ENCODE data around the gene TBX4. TPM values are rescaled to one million over a fixed set of nuclear protein-coding genes. Genes with fewer than 3 reads are reported as not detected.

Gene TBX4
- total RNA-seq, 1 donor from 2014 or later: not detected

DNA sequence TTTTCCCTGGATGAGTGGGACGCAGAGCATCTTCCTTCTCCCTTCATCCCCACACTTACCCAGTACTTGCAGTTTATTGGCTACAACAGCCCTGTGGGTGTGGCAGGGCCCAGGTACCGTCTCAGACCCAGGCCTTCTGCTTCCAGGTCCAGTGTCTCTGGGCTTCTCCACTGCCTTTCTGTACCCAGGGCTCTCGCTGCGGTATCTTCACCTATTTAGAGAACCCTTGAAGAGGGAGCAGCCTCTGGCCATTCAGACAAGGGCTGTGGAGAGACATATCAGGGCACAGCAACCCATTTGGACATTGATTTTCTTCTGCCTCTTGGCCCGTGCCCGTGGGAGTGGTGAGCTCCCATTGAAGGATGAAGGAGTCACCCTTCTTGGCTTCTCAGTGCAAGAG, 17.3 kb downstream of the TBX4 start:
- no peak overlapping the region for H3K27ac ChIP-seq
- Mint-ChIP-seq H3K36me3 (no peaks in the 10 kb centered on the region), H3K9me3 (no peaks in the 10 kb centered on the region), H3K27me3 (ENCODE audit: insufficient read depth, low read depth) (peaks cover 18% of the 10 kb centered on the region), H3K27ac (no peak overlapping the region), H3K4me3 (no peak overlapping the region), H3K4me1 (peaks cover 5% of the 10 kb centered on the region)
- no peaks in the 10 kb centered on the region for H3K36me3 ChIP-seq
- H3K4me2 ChIP-seq: no peak overlapping the region
- TF ChIP-seq CTCF (IDR thresholded peaks at IDR 0.05): no peak
- TF ChIP-seq EZH2phosphoT487 (IDR thresholded peaks at IDR 0.05): no peak
- no peak for TF ChIP-seq EZH2 (IDR thresholded peaks at IDR 0.05)
- DNase-seq (ENCODE audit: low spot score): no peak
- H3K27me3 ChIP-seq: peaks cover 30% of the 10 kb centered on the region
- H3K4me3 ChIP-seq: no peak overlapping the region
- H3K9ac ChIP-seq: no peak overlapping the region
- no peaks in the 10 kb centered on the region for H4K20me1 ChIP-seq (ENCODE audit: low read depth)
- H3F3A ChIP-seq (ENCODE audit: low read depth): no peaks in the 10 kb centered on the region
- H3K79me2 ChIP-seq (ENCODE audit: low read depth): no peaks in the 10 kb centered on the region
- no peak overlapping the region for H2AFZ ChIP-seq (replicated peaks)
- H3K9me3 ChIP-seq (ENCODE audit: low read depth): no peaks in the 10 kb centered on the region
- peaks cover 8% of the 10 kb centered on the region for H3K4me1 ChIP-seq

DNA sequence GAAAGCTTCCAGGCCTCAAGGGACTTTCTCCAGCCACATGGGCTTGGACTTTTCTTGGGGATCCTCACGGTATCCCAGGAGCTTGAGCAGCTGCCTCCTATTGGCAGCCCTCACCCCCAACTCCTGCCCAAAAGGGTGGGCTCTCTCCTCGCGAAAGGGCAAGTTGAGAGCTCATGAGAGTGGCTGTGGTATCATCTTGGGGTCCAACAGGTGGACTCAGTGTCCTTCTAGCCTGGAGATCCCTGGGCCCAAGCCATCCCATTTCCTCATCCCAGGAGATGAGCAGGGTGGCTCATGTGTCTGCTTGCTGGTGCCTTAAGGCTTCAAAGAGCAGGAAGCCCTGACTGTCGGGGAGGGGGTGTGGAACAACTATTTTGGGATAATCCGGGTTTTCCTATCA, 17.7 kb downstream of the TBX4 start:
- no peak overlapping the region for H3K9ac ChIP-seq
- no peak for DNase-seq (ENCODE audit: low spot score)
- Mint-ChIP-seq H3K4me3 (no peak overlapping the region), H3K4me1 (peaks cover 5% of the 10 kb centered on the region), H3K27me3 (ENCODE audit: insufficient read depth, low read depth) (peaks cover 18% of the 10 kb centered on the region), H3K9me3 (no peaks in the 10 kb centered on the region), H3K27ac (no peak overlapping the region), H3K36me3 (no peaks in the 10 kb centered on the region)
- no peaks in the 10 kb centered on the region for H3F3A ChIP-seq (ENCODE audit: low read depth)
- H3K27me3 ChIP-seq: peaks cover 25% of the 10 kb centered on the region
- no peaks in the 10 kb centered on the region for H3K79me2 ChIP-seq (ENCODE audit: low read depth)
- no peak overlapping the region for H2AFZ ChIP-seq (replicated peaks)
- H4K20me1 ChIP-seq (ENCODE audit: low read depth): no peaks in the 10 kb centered on the region
- H3K27ac ChIP-seq: no peak overlapping the region
- H3K9me3 ChIP-seq (ENCODE audit: low read depth): no peaks in the 10 kb centered on the region
- no peaks in the 10 kb centered on the region for H3K36me3 ChIP-seq
- H3K4me1 ChIP-seq: peaks cover 8% of the 10 kb centered on the region
- TF ChIP-seq EZH2 (IDR thresholded peaks at IDR 0.05) (no peak), EZH2phosphoT487 (IDR thresholded peaks at IDR 0.05) (no peak), CTCF (IDR thresholded peaks at IDR 0.05) (no peak)
- no peak overlapping the region for H3K4me3 ChIP-seq
- H3K4me2 ChIP-seq: no peak overlapping the region

GRCh38 chr17:61470530-61471136, 18.4 kb downstream of the TBX4 start:
- no peaks in the 10 kb centered on the region for H3F3A ChIP-seq (ENCODE audit: low read depth)
- no peaks in the 10 kb centered on the region for H3K36me3 ChIP-seq
- peaks cover 8% of the 10 kb centered on the region for H3K4me1 ChIP-seq
- no peaks in the 10 kb centered on the region for H3K9me3 Mint-ChIP-seq
- TF ChIP-seq CTCF (IDR thresholded peaks at IDR 0.05) (no peak), EZH2 (IDR thresholded peaks at IDR 0.05) (no peak), EZH2phosphoT487 (IDR thresholded peaks at IDR 0.05) (no peak)
- no peak overlapping the region for H3K4me3 Mint-ChIP-seq
- no peak overlapping the region for H3K4me3 ChIP-seq
- no peaks in the 10 kb centered on the region for H3K79me2 ChIP-seq (ENCODE audit: low read depth)
- no peak overlapping the region for H3K9ac ChIP-seq
- H3K27me3 ChIP-seq: peaks cover 19% of the 10 kb centered on the region
- peaks cover 18% of the 10 kb centered on the region for H3K27me3 Mint-ChIP-seq (ENCODE audit: insufficient read depth, low read depth)
- no peak overlapping the region for H3K27ac ChIP-seq
- H4K20me1 ChIP-seq (ENCODE audit: low read depth): no peaks in the 10 kb centered on the region
- no peaks in the 10 kb centered on the region for H3K36me3 Mint-ChIP-seq
- no peak overlapping the region for H2AFZ ChIP-seq (replicated peaks)
- DNase-seq (ENCODE audit: low spot score): no peak
- H3K4me1 Mint-ChIP-seq: peaks cover 5% of the 10 kb centered on the region
- H3K4me2 ChIP-seq: no peak overlapping the region
- H3K9me3 ChIP-seq (ENCODE audit: low read depth): no peaks in the 10 kb centered on the region
- H3K27ac Mint-ChIP-seq: no peak overlapping the region
